GM23338 (cell line): ENCODE data around the gene ACAD8. TPM values are rescaled to one million over a fixed set of nuclear protein-coding genes. Genes with fewer than 3 reads are reported as not detected.
"Not testable (repeated sequence)": the region's sequence is repeated elsewhere in the genome, so short reads cannot be mapped to it uniquely, and the experiment has no call there.

Experiments used
- ATAC-seq: fragments of 200-7000 bp; cut with Tn5 transposase; 3 replicates; pipeline ENCODE4 v1.9.1; 2020
- DNase-seq: peaks from one replicate; pipeline ENCODE4 v3.0.0-alpha.2; 2015; ENCODE audit warnings: low spot score
- H2AFZ ChIP-seq: fragments of 200-600 bp; sonication (generic); 2 replicates; pipeline ENCODE4 v1.8.0; 2016; ENCODE audit warnings: antibody characterized with exemption, mild to moderate bottlenecking, moderate library complexity
- H3F3A ChIP-seq: fragments of 200-600 bp; sonication (generic); replicated peaks from 2 replicates; pipeline ENCODE4 v1.8.0; 2017; ENCODE audit warnings: antibody characterized with exemption, mixed run types, low read depth
- H3K27ac ChIP-seq: fragments of 200-600 bp; sonication (generic); 2 replicates; pipeline ENCODE4 v1.6.1; 2016; ENCODE audit warnings: low read depth
- H3K27me3 ChIP-seq: fragments of 200-600 bp; sonication (generic); 2 replicates; pipeline ENCODE4 v1.8.0; 2016; ENCODE audit warnings: mild to moderate bottlenecking, mixed run types, moderate library complexity; ENCODE audit not compliant: insufficient read depth
- H3K36me3 ChIP-seq: fragments of 200-600 bp; sonication (generic); 2 replicates; pipeline ENCODE4 v1.8.0; 2016; ENCODE audit warnings: mild to moderate bottlenecking; ENCODE audit not compliant: insufficient read depth
- H3K4me1 ChIP-seq: fragments of 200-600 bp; sonication (generic); 2 replicates; pipeline ENCODE4 v1.8.0; 2016; ENCODE audit warnings: mild to moderate bottlenecking, moderate library complexity; ENCODE audit not compliant: insufficient read depth
- H3K4me2 ChIP-seq: fragments of 200-600 bp; sonication (generic); 2 replicates; pipeline ENCODE4 v1.7.1; 2017; ENCODE audit warnings: mixed run types
- H3K4me3 ChIP-seq: fragments of 200-600 bp; sonication (generic); 2 replicates; pipeline ENCODE4 v1.6.1; 2016; ENCODE audit warnings: mixed run types
- H3K79me2 ChIP-seq: fragments of 200-600 bp; sonication (generic); replicated peaks from 2 replicates; pipeline ENCODE4 v1.8.0; 2017; ENCODE audit warnings: mild to moderate bottlenecking; ENCODE audit not compliant: insufficient read depth
- H3K9me2 ChIP-seq: fragments of 200-600 bp; sonication (generic); 2 replicates; pipeline ENCODE4 v1.8.0; 2017; ENCODE audit not compliant: insufficient read depth
- H4K20me1 ChIP-seq: fragments of 200-600 bp; sonication (generic); replicated peaks from 2 replicates; pipeline ENCODE4 v1.8.0; 2017; ENCODE audit warnings: mild to moderate bottlenecking; ENCODE audit not compliant: insufficient read depth
- H3K27ac Mint-ChIP-seq: 2 replicates; pipeline ENCODE4 v1.8.0; 2020; ENCODE audit warnings: inconsistent platforms, mild to moderate bottlenecking, moderate library complexity, mixed read lengths
- H3K27me3 Mint-ChIP-seq: 3 replicates; pipeline ENCODE4 v1.8.0; 2022; ENCODE audit warnings: low read depth, mild to moderate bottlenecking, moderate library complexity, mixed read lengths, inconsistent platforms; ENCODE audit not compliant: insufficient read depth, poor library complexity
- H3K36me3 Mint-ChIP-seq: 3 replicates; pipeline ENCODE4 v1.8.0; 2021; ENCODE audit warnings: low read depth, mild to moderate bottlenecking, inconsistent platforms, moderate library complexity, mixed read lengths
- H3K4me1 Mint-ChIP-seq: 3 replicates; pipeline ENCODE4 v1.8.0; 2020; ENCODE audit warnings: mild to moderate bottlenecking, inconsistent platforms, mixed read lengths
- H3K4me3 Mint-ChIP-seq: 3 replicates; pipeline ENCODE4 v1.8.0; 2021; ENCODE audit warnings: moderate library complexity, mild to moderate bottlenecking, inconsistent platforms, mixed read lengths
- H3K9me3 Mint-ChIP-seq: 3 replicates; pipeline ENCODE4 v1.8.0; 2020; ENCODE audit warnings: moderate library complexity, mild to moderate bottlenecking, inconsistent platforms, mixed read lengths
- CREB1 ChIP-seq: fragments of 250-450 bp; sonication (Bioruptor Pico); IDR thresholded peaks from 2 replicates; pipeline ENCODE4 v1.5.0; 2020; ENCODE audit warnings: low read depth, mild to moderate bottlenecking, moderate library complexity
- CTCF ChIP-seq, 2 experiments: fragments of 200-600 bp in 1 of 2; sonication (generic) in 1 of 2; conservative IDR thresholded peaks; 2 replicates each; pipeline versions ENCODE4 v1.5.1 to v1.6.1; 2016 to 2017; ENCODE audit warnings: antibody characterized with exemption in 2 of 2, low read depth in 2 of 2, mild to moderate bottlenecking in 2 of 2, moderate library complexity in 1 of 2
- JUNB ChIP-seq: IDR thresholded peaks from one replicate; pipeline ENCODE4 v1.6.1; 2016; ENCODE audit warnings: antibody characterized with exemption; ENCODE audit not compliant: unreplicated experiment
- STAT1 ChIP-seq: IDR thresholded peaks from one replicate; pipeline ENCODE4 v1.6.1; 2016; ENCODE audit warnings: antibody characterized with exemption; ENCODE audit not compliant: unreplicated experiment
- ZNF331 ChIP-seq: fragments of 250-450 bp; sonication (Bioruptor Pico); IDR thresholded peaks from 2 replicates; pipeline ENCODE4 v1.5.0; 2020; ENCODE audit warnings: low read depth, mild to moderate bottlenecking, moderate library complexity
- polyA plus RNA-seq: library from polyadenylated mRNA; unstranded; fragments of >200 nt; fragmentation: Nextera tagmentation; extraction: Ambion mirVana; gene quantifications from 2 replicates; pipeline ENCODE4 v1.2.1, GENCODE V29; 2016
- total RNA-seq: library from RNA; depleted of rRNA; stranded (reverse); fragments of >200 nt; shearing (Covaris generic); gene quantifications from 2 replicates; pipeline ENCODE4 v1.2.3, GENCODE V29; 2014
- TF ChIP-seq, protein P1 (sequence below): IDR thresholded peaks from one replicate; pipeline ENCODE4 v1.6.1; 2018; ENCODE audit warnings: antibody characterized with exemption; ENCODE audit not compliant: unreplicated experiment

ACAD8 gene
- total and polyA plus RNA-seq, 2 experiments from 2014 or later = 43.2 to 65.4 TPM

- TF ChIP-seq STAT1 = no peak
- no peak for TF ChIP-seq JUNB
- TF ChIP-seq CTCF (conservative IDR thresholded peaks at IDR 0.05; ENCODE audit: low read depth in 2 of 2) = no peak
- TF ChIP-seq CREB1 (CRISPR knock-in tag) = no peak
- TF ChIP-seq, protein P1, sequence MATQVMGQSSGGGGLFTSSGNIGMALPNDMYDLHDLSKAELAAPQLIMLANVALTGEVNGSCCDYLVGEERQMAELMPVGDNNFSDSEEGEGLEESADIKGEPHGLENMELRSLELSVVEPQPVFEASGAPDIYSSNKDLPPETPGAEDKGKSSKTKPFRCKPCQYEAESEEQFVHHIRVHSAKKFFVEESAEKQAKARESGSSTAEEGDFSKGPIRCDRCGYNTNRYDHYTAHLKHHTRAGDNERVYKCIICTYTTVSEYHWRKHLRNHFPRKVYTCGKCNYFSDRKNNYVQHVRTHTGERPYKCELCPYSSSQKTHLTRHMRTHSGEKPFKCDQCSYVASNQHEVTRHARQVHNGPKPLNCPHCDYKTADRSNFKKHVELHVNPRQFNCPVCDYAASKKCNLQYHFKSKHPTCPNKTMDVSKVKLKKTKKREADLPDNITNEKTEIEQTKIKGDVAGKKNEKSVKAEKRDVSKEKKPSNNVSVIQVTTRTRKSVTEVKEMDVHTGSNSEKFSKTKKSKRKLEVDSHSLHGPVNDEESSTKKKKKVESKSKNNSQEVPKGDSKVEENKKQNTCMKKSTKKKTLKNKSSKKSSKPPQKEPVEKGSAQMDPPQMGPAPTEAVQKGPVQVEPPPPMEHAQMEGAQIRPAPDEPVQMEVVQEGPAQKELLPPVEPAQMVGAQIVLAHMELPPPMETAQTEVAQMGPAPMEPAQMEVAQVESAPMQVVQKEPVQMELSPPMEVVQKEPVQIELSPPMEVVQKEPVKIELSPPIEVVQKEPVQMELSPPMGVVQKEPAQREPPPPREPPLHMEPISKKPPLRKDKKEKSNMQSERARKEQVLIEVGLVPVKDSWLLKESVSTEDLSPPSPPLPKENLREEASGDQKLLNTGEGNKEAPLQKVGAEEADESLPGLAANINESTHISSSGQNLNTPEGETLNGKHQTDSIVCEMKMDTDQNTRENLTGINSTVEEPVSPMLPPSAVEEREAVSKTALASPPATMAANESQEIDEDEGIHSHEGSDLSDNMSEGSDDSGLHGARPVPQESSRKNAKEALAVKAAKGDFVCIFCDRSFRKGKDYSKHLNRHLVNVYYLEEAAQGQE = no peak
- no peak for TF ChIP-seq ZNF331 (CRISPR knock-in tag)
Measured at GRCh38 chr11:134278356-134278755, 25.0 kb downstream of the ACAD8 start (continued).

GRCh38 chr11:134281635-134282034, 28.3 kb downstream of the ACAD8 start:
- not testable (repeated sequence) for H3K4me2 ChIP-seq, H3F3A ChIP-seq, H2AFZ ChIP-seq, H3K27me3 ChIP-seq, DNase-seq, H3K27me3 Mint-ChIP-seq, H3K4me3 ChIP-seq, H3K9me3 Mint-ChIP-seq, H3K9me2 ChIP-seq, H4K20me1 ChIP-seq, H3K4me3 Mint-ChIP-seq, H3K27ac ChIP-seq, ATAC-seq, H3K27ac Mint-ChIP-seq
- peaks cover 22% of the 10 kb centered on the region for H3K4me1 Mint-ChIP-seq
- Histone ChIP-seq H3K36me3 (peaks cover 21% of the 10 kb centered on the region), H3K4me1 (peaks cover 12% of the 10 kb centered on the region), H3K79me2 (peaks cover 24% of the 10 kb centered on the region)
- H3K36me3 Mint-ChIP-seq = peaks cover 70% of the 10 kb centered on the region

- H3K36me3 ChIP-seq = peaks cover 21% of the 10 kb centered on the region
- peaks cover 12% of the 10 kb centered on the region for H3K4me1 ChIP-seq
- peaks cover 2% of the 10 kb centered on the region for H3K27me3 Mint-ChIP-seq
- no peaks in the 10 kb centered on the region for H4K20me1 ChIP-seq
- TF ChIP-seq JUNB = no peak
- H3K36me3 Mint-ChIP-seq = peaks cover 72% of the 10 kb centered on the region
- ATAC-seq (peak; percentile 11; the same call in 2 of the 3 replicates), DNase-seq (no peak)
- no peak overlapping the region for H2AFZ ChIP-seq
- no peaks in the 10 kb centered on the region; the same call in 1 of the 2 replicates for H3F3A ChIP-seq
- H3K4me2 ChIP-seq = no peak overlapping the region
- no peaks in the 10 kb centered on the region for H3K9me2 ChIP-seq
- H3K9me3 Mint-ChIP-seq = no peaks in the 10 kb centered on the region
- no peak overlapping the region for H3K27ac ChIP-seq
- H3K27me3 ChIP-seq = no peaks in the 10 kb centered on the region
- H3K27ac Mint-ChIP-seq = no peak overlapping the region
- H3K4me1 Mint-ChIP-seq = peaks cover 23% of the 10 kb centered on the region
- H3K4me3 Mint-ChIP-seq = no peak overlapping the region
- peaks cover 24% of the 10 kb centered on the region for H3K79me2 ChIP-seq
- no peak overlapping the region for H3K4me3 ChIP-seq
Measured at GRCh38 chr11:134282121-134283045, 29.0 kb downstream of the ACAD8 start.
